OCI-LY3 (cell line): Measurements from ENCODE around the gene DYNC2LI1.

Experiments
- EZH2phosphoT487 ChIP-seq: fragments of 200-600 bp; shearing (Covaris generic); IDR thresholded peaks from 2 replicates; pipeline ENCODE4 v1.6.1; 2018; ENCODE audit warnings: antibody characterized with exemption, mixed run types, low read depth
- TF ChIP-seq, protein P1 (sequence below): fragments of 200-600, 300-600 bp; sonication (generic); IDR thresholded peaks from 2 replicates; pipeline ENCODE4 v1.5.1; 2014; ENCODE audit warnings: antibody characterized with exemption, low read length, low read depth

DNA sequence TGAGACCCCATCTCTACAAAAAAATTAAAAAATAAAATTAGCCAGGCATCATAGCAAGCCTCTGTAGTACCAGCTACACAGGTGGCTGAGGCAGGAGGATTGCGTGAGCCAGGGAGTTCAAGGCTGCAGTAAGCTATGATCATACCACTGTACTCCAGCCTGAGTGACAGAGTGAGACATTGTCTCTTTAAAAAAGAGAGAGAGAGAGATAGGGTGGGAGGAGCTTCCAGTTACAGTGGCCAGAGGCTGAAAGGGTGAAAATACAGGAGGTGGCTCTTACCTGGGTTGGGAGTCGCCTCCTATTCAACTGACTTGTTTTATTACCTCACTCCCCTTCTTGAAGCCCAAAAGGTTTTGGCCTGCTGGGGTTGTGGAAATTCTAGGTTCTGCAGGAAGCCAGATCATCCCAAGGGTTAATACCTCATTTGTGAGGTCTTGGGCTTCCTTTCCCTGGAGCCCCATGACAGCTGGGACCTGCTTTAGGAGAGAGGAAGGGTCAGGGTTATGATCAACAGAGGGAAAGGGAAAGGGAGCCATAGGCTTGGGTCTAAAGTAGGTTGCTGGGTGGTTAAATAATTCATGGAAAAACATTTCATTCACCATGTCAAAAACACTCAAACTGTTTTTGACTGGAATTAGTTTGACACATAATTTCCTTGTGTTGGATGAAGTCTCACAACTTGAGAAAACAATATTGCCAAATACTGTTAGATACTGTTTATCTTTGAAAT lies 17.4 kb downstream of the DYNC2LI1 start:
- TF ChIP-seq, protein P1, sequence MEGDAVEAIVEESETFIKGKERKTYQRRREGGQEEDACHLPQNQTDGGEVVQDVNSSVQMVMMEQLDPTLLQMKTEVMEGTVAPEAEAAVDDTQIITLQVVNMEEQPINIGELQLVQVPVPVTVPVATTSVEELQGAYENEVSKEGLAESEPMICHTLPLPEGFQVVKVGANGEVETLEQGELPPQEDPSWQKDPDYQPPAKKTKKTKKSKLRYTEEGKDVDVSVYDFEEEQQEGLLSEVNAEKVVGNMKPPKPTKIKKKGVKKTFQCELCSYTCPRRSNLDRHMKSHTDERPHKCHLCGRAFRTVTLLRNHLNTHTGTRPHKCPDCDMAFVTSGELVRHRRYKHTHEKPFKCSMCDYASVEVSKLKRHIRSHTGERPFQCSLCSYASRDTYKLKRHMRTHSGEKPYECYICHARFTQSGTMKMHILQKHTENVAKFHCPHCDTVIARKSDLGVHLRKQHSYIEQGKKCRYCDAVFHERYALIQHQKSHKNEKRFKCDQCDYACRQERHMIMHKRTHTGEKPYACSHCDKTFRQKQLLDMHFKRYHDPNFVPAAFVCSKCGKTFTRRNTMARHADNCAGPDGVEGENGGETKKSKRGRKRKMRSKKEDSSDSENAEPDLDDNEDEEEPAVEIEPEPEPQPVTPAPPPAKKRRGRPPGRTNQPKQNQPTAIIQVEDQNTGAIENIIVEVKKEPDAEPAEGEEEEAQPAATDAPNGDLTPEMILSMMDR = no peak
- no peak for TF ChIP-seq EZH2phosphoT487
